NOMO-1 (cell line): ENCODE data around the gene TMPRSS6.

Experiments used
- DNase-seq, 2 experiments: peaks; one replicate each; lab custom pipeline; 2025; ENCODE audit not compliant: unreplicated experiment in 2 of 2; lab: John Stamatoyannopoulos, UW

The TMPRSS6 gene

DNA sequence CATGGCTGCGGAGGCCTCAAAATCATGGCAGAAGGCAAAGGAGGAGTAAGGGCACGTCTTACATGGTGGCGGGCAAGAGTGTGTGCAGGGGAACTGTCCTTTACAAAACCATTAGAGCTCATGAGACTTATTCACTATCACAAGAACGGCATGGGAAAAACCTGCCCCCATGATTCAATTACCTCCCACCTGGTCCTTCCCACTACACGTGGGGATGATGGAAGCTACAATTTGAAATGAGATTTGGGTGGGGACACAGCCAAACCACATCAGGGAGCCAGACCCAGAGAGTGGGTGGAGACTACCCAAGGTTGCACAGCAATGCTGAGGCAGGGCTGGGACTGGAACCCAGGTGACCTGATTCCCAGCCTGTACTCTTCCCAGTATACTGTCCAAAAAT lies 8.6 kb upstream of the TMPRSS6 start:
- DNase-seq = no peak

DNA sequence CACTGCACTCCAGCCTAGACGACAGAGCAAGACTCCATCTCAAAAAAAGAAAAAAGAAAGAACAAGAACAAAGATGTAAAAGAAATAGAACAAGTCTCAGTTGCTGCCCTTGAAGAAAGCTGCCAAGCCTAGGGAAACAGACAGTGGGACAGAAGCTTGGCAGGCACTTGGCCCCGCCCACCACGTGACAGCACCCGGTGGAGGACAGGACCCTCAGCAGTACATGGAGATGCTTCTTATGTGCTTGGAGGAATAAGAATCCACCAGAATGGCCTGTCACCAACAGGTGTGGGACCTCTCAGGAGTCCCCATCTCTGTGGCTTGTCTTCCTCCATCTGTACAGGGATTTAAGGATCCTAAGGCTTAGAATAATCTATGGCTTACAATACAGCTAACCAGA lies 7.6 kb upstream of the TMPRSS6 start:
- DNase-seq = no peak

DNA sequence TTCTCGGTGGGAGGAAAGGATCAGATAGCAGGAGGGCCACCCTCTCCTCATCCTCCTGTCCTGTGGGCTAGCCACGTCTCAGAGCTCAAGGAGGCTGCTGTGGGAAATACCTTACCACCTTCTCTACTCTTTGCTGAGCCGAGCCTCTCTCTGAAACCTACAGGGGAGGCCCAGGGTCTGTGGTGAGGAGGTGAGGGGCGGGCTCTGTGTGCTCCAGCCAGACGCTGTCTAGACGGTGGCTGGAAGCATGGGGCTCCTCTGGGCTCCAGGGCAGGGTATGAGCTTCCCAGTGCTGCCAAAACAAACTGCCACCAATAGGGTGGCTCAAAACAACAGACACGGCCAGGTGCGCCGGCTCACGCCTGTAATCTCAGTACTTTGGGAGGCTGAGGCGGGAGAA lies 5.5 kb upstream of the TMPRSS6 start:
- no peak for DNase-seq

DNA sequence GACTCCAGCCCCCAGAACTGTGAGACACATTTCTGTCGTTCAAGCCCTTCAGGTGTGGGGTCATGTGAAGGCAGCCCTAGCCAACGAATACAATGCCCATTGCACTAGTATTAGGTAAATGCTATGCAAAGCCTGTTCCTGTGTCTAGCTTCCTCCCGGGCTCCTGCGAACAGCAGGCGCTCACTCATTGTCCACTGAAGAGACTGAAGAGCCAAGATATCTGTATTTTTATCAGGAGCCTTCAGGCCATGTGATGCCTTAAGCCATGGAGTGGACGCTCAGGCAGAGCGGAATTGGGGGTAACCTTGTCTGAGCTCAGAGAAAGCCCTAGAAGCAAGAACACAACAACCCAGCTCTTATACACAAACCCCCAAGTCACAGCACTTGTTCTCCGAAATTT lies 4.2 kb upstream of the TMPRSS6 start:
- no peak for DNase-seq

DNA sequence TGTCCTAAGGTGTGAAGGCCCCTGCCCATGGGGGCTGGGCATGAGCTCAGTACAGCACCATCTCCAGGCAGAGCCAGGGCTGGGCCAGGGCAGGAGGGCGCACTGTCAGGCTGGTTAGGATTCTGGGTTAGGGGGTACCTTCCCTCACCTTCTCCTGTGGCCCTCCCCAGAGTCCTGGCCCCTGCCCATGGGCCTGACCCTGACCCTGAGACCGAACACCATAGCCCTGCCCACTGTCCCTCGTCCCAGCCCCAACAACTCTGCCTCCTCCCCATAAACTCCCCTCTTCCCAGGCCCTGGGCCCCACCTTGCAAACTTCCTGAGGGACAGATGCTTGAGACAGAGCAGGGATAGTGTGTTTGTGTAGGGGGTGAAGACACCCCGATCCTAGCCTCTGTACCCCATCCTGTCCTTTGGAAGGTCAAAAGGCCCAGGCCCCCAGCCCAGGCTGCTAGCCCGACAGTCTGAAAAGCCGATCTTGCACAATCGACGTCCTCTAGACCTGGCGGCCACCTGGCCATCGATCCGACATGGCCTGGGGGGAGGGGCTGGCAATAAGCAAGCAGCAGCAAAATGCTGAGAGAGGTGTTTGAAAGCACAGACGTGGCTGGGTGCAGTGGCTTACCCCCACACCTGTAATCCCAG lies 2.7 kb upstream of the TMPRSS6 start:
- DNase-seq = no peak

- no peak for DNase-seq
Observed at GRCh38 chr22:37111156-37111717, 1.7 kb upstream of the TMPRSS6 start.

DNA sequence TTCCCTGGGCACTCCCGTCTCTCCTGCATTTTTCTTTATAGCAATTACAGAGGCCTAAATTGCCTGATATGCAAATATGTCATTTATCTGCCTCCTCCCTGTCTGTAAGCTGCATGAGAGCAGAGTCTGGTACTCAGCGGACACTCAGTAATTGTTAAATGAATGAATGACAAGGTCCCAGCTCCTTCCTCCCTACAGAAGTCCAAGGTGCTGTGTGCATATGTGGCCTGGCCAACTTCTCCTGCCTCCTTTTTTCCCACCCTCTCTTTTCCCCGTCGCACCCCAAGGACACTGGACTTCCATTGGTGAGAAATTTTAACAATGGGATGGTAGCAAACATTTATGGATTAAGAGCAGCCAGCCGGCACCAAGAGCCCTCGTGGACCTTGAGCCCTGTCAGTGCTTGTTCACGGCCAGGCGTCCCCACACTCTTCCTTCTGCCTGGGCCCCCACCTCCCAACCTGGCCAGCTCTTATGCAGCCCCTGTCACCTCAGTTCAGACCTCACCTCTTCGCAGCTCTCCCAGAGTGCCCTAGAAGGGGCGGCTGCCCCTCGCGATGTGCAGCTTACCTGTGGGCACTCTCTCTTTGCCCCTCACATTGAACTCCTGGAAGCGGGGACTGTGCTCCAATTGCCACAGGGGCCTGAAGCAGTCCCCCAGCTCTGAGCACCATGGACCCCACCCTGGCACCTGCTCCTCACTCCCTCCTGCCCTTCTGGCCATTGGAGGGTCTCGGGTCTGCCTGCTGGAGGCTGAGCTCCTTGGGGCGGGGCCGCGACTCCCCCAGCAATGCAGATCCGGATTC lies 1.5 kb downstream of the TMPRSS6 start:
- no peak for DNase-seq

DNA sequence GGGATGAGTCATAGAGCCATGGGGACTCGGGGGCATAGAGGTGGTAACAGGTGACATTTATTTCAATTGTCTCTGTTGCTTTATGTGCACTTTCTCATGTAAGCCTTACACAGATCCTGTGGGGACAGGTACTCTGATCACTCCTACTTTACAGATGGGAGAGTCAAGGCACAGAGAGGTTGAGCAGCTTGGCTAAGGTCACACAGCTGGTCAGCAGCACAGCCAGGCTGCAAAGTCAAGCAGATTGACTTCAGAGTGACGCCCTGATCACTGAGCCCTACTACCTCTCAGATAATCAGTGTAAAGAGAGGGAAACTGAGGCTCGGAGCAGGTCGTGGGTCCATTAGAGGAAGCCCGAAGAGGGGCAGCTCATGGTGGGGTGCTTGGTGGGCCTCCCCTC lies 3.5 kb downstream of the TMPRSS6 start:
- no peak for DNase-seq

DNA sequence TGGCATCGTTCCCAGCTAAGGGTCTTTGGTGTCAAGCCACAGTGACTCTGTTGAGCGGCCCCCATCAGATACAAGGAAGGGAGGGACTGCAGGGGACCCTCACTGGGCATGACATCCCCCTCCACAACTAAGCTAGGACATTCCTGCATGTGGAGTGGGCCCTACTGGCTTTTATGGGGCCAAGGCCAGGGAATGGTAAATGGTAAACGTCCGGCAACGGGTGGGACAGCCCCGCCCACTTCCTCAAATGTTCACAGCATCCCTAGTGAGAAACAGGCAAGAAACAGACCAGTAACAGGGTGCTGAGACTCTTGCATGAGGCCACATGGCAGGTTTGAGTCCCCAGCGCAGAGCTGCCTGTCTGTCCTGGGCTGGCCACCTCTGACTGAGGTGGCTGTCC lies 4.4 kb downstream of the TMPRSS6 start:
- no peak for DNase-seq

DNA sequence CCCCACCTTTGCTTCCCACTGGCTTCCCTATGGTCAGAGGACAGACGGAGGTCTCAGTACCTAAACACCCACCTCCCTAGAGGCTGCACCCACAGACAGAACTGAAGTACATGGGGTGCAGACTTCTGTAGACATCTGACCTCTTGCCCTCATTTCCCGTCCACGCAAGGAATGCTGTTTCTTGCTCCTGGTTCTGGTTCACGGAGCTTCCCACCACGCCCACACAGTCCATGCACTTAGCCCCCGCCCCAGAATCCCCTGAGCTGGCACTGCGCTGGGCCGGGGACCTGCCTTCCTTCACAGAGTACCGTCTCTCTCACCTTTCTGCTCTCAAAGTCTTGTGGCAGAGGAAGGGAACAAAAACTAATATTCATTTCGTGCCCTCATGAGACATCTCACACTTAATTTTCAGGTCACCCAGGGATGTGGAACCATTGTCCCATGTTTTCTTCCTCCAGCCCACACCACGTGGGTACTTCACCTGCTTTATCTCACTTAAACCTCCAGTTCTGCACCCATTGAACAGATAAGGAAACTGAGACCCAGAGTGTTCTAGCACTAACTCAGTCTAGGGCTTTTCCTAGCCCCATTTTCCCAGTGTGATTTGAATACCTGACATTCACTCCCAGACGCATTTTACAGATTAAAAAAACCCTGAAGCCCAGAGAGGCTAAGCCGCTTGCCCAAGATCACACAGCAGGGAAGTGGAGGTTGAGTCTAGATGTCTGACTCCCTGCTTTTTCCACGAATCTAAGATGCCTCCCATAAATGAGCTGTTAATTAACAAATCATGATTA lies 5.7 kb downstream of the TMPRSS6 start:
- DNase-seq = no peak

DNA sequence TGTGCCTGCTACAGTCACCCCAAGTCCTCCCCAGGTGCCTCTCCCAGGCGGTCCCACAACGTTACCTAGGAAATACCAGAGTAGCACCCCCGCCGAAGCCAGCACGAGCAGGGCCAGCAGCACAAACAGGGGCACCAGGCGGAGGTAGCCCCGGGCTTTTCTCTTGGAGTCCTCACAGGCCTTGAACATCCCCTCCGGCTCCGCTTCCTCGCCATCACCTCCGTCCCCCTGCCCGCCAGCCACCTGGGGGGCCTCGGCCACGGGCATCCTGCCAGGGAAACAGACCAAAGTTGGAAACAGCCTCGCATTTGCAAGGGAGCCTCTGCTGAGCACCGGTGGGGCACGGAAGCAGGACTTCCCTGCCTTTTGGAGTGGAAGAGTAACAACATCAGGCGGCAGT lies 6.4 kb downstream of the TMPRSS6 start:
- DNase-seq = no peak

- peak; percentile 4 to 12 for DNase-seq
Observed at GRCh38 chr22:37101311-37102066, 8.0 kb downstream of the TMPRSS6 start.

GRCh38 chr22:37100589-37101127 lies 8.9 kb downstream of the TMPRSS6 start:
- DNase-seq = no peak

DNA sequence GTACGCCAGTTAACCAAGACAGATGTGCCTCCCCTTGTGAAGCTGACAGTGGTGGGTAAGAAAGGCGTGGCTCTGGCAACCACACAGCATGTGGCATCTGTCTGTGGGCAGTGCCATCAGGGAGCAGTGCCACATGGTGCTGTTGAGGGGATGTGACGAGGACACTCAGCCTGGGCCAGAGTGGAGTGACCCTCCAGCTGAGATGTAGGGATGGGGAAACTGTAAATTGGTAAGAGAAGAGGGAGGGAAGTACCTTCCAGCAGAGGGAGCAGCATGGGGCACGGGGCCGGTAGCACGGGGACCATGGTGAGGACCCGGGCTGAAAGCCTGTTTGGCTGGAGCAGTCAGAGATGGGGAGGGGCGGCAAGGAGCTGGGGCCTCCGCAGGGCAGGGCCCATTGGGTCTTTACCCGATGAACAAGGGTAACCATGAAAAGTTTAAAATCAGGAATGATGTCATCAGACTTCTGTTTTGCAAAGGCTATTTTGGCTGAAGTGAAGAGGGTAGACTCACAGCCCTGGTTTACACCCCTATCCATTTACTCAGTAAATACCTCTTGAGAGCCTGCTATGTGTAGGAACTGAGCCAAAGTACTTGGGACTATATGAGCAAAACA lies 10.4 kb downstream of the TMPRSS6 start:
- DNase-seq = no peak

GRCh38 chr22:37097346-37097745 lies 12.2 kb downstream of the TMPRSS6 start:
- DNase-seq = no peak

- DNase-seq = no peak
Observed at GRCh38 chr22:37095113-37095512, 14.4 kb downstream of the TMPRSS6 start.

- DNase-seq = no peak
Observed at GRCh38 chr22:37094239-37094638, 15.3 kb downstream of the TMPRSS6 start.

DNA sequence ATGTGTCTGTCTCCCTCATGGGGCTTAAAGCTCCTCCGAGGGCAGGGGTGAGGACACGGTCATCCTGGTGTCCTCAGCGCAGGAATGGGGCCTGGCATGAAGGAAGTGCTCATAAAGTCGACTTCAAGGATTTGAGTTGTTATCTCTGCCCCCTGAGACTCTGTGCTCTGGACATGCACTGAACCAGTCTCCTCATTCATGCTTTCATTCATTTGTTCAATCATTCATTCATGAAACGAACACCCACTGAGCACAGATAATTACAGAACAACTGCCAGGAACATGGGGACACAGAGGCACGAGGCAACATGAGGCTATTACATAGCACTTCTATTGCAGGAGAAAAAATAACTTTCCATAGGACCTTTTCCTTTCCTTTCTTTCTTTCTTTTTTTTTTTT lies 16.5 kb downstream of the TMPRSS6 start:
- no peak for DNase-seq

DNA sequence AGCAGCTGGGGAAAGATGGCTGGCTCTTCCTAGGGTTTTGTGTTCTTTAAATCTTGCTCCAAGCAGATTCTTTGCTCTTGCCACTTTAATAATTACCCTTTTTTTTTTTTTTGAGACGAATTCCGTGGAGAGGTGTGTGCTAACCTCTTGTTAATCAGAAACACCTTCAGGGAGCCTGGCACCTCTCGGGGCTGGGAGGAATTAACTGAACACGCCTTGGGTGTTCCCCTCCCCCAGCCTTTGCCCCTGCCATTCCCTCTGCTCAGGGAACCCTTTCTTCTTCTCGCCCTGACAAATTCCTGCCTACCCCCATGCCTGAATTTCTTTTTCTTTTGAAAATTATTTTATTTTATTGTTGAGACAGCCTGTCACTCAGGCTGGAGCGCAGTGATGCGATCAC lies 17.5 kb downstream of the TMPRSS6 start:
- no peak for DNase-seq
